HepG2 (cell line): ENCODE results near the gene DYTN. TPM values are rescaled to one million over a fixed set of nuclear protein-coding genes. Genes with fewer than 3 reads are reported as not detected.

ENCODE experiments used
- ATAC-seq: fragments of 200-7000 bp; cut with Tn5 transposase; 3 replicates; pipeline ENCODE4 v1.9.1; 2020; ENCODE audit warnings: mild to moderate bottlenecking, moderate library complexity
- BruUV-seq: library from RNA; stranded (reverse); fragments of 400-500 nt; replicated peaks from 2 replicates; lab custom pipeline; 2021; lab: Mats Ljungman, UMichigan
- CTCF ChIA-PET: fragments of 300-600 bp; formaldehyde crosslinking; extraction: SDS; loops from one replicate; lab custom pipeline; 2021; ENCODE audit warnings: low total read pairs, inconsistent platforms, low intra/inter-chr PET ratio; lab: Yijun Ruan, JAX
- POLR2A ChIA-PET: fragments of 350-600 bp; sonication (Branson Sonifier 250); formaldehyde crosslinking; loops from one replicate; lab custom pipeline; 2020; ENCODE audit warnings: antibody characterized with exemption, inconsistent platforms; lab: Yijun Ruan, JAX
- DNase-seq: peaks from one replicate; pipeline ENCODE4 v3.0.0-alpha.2; 2015; ENCODE audit warnings: low spot score
- FAIRE-seq: peaks from 3 replicates; lab custom pipeline; 2011; peaks lifted over from hg19 to GRCh38; lab: Jason Lieb, UNC
- H2AFZ ChIP-seq: one replicate; pipeline ENCODE4 v1.6.1; 2011; ENCODE audit warnings: low read length, inconsistent platforms
- H3K27ac ChIP-seq: fragments of 300-600 bp; 3 replicates; pipeline ENCODE4 v1.8.0; 2011; ENCODE audit warnings: mixed run types, mild to moderate bottlenecking, mixed read lengths, low read length, inconsistent platforms; ENCODE audit not compliant: insufficient read depth; ENCODE audit errors: extremely low read length
- H3K27me3 ChIP-seq, 2 experiments: fragments of 200-600 bp in 1 of 2; 2 replicates in 1 of 2; 3 replicates in 1 of 2; pipeline versions ENCODE4 v1.6.0 to v1.8.0; 2011; ENCODE audit warnings: low read length in 2 of 2, mild to moderate bottlenecking in 2 of 2, moderate library complexity in 2 of 2, inconsistent platforms in 1 of 2; ENCODE audit not compliant: insufficient read depth in 2 of 2, control insufficient read depth in 1 of 2
- H3K36me3 ChIP-seq, 2 experiments: fragments of 200-600 bp in 1 of 2; replicated peaks in 1 of 2; 2 replicates in 1 of 2; 3 replicates in 1 of 2; pipeline versions ENCODE4 v1.5.1 to v1.8.0; 2011; ENCODE audit warnings: low read length in 2 of 2, inconsistent platforms in 1 of 2; ENCODE audit not compliant: insufficient read depth in 2 of 2, control insufficient read depth in 1 of 2
- H3K4me1 ChIP-seq: 2 replicates; pipeline ENCODE4 v1.5.1; 2012; ENCODE audit warnings: low read length, inconsistent platforms; ENCODE audit not compliant: insufficient read depth
- H3K4me2 ChIP-seq: 2 replicates; pipeline ENCODE4 v1.6.0; 2011; ENCODE audit warnings: low read depth, low read length, inconsistent platforms
- H3K4me3 ChIP-seq, 3 experiments: fragments of 200-600 bp in 1 of 3; sonication (generic), shearing (Covaris generic) in 1 of 3; replicated peaks in 1 of 3; 2 replicates each; pipeline ENCODE4 v1.5.1; 2011 to 2016; ENCODE audit warnings: low read length in 3 of 3, inconsistent platforms in 2 of 3, low read depth in 2 of 3, mild to moderate bottlenecking in 2 of 3, control low read depth in 1 of 3, mixed read lengths in 1 of 3; ENCODE audit not compliant: insufficient read depth in 1 of 3
- H3K79me2 ChIP-seq: one replicate; pipeline ENCODE4 v1.6.1; 2011; ENCODE audit warnings: low read length, inconsistent platforms; ENCODE audit not compliant: insufficient read depth
- H3K9ac ChIP-seq: 2 replicates; pipeline ENCODE4 v1.6.0; 2011; ENCODE audit warnings: mild to moderate bottlenecking, low read depth, low read length, inconsistent platforms; ENCODE audit not compliant: insufficient read depth
- H3K9me3 ChIP-seq: 2 replicates; pipeline ENCODE4 v1.5.1; 2012; ENCODE audit warnings: mild to moderate bottlenecking, low read length
- H4K20me1 ChIP-seq: 2 replicates; pipeline ENCODE4 v1.6.0; 2011; ENCODE audit warnings: inconsistent platforms, mild to moderate bottlenecking, low read length, moderate library complexity; ENCODE audit not compliant: insufficient read depth
- BRCA1 ChIP-seq: sonication (generic); formaldehyde crosslinking; IDR thresholded peaks from 2 replicates; pipeline ENCODE4 v1.4.0; 2020; ENCODE audit warnings: missing genetic modification reagents
- GPBP1L1 ChIP-seq: sonication (generic); formaldehyde crosslinking; IDR thresholded peaks from 2 replicates; pipeline ENCODE4 v1.5.0; 2020; ENCODE audit warnings: mild to moderate bottlenecking, missing genetic modification reagents
- GRHL1 ChIP-seq: sonication (generic); formaldehyde crosslinking; conservative IDR thresholded peaks from 2 replicates; pipeline ENCODE4 v1.8.0; 2022; ENCODE audit warnings: missing genetic modification reagents
- JUND ChIP-seq: sonication (generic); formaldehyde crosslinking; IDR thresholded peaks from 2 replicates; pipeline ENCODE4 v1.8.0; 2022; ENCODE audit warnings: mild to moderate bottlenecking, missing genetic modification reagents
- LCORL ChIP-seq, 2 experiments: fragments of 450-650 bp in 1 of 2; sonication (generic) in 1 of 2; formaldehyde crosslinking in 1 of 2; IDR thresholded peaks; 2 replicates each; pipeline versions ENCODE4 v1.5.0 to v1.6.1; 2017 to 2020; ENCODE audit warnings: antibody characterized with exemption in 1 of 2, missing genetic modification reagents in 1 of 2
- NFE2 ChIP-seq: sonication (generic); formaldehyde crosslinking; IDR thresholded peaks from 2 replicates; pipeline ENCODE4 v1.4.0; 2020; ENCODE audit warnings: missing genetic modification reagents
- NFYB ChIP-seq: sonication (generic); formaldehyde crosslinking; IDR thresholded peaks from 2 replicates; pipeline ENCODE4 v1.4.0; 2020; ENCODE audit warnings: missing genetic modification reagents
- PAWR ChIP-seq: sonication (generic); formaldehyde crosslinking; IDR thresholded peaks from 2 replicates; pipeline ENCODE4 v1.4.0; 2020; ENCODE audit warnings: missing genetic modification reagents, mild to moderate bottlenecking, borderline replicate concordance
- RFX3 ChIP-seq: IDR thresholded peaks from 2 replicates; pipeline ENCODE4 v1.6.1; 2016; ENCODE audit warnings: missing biosample characterization, missing genetic modification reagents
- SMAD1 ChIP-seq: sonication (generic); formaldehyde crosslinking; IDR thresholded peaks from 2 replicates; pipeline ENCODE4 v1.4.0; 2020; ENCODE audit warnings: missing genetic modification reagents, low read depth, mild to moderate bottlenecking, borderline replicate concordance
- TBL1XR1 ChIP-seq: fragments of 150-350 bp; IDR thresholded peaks from 2 replicates; pipeline ENCODE4 v1.6.1; 2014; ENCODE audit warnings: borderline replicate concordance, low read length; ENCODE audit not compliant: partially characterized antibody
- TMF1 ChIP-seq: sonication (generic); formaldehyde crosslinking; IDR thresholded peaks from 2 replicates; pipeline ENCODE4 v1.8.1; 2022; ENCODE audit warnings: low read depth, missing genetic modification reagents
- ZBTB20 ChIP-seq: sonication (generic); formaldehyde crosslinking; IDR thresholded peaks from 2 replicates; pipeline ENCODE4 v1.8.1; 2023; ENCODE audit warnings: missing genetic modification reagents, low read depth, mild to moderate bottlenecking, borderline replicate concordance
- ZNF496 ChIP-seq: sonication (generic); formaldehyde crosslinking; IDR thresholded peaks from 2 replicates; pipeline ENCODE4 v1.8.1; 2023; ENCODE audit warnings: mild to moderate bottlenecking, moderate library complexity, missing genetic modification reagents; ENCODE audit not compliant: insufficient replicate concordance
- WGBS: methylation state at CpG from one replicate; pipeline ENCODE4 v1.1.6; 2017; ENCODE audit warnings: low lambda C conversion rate; 5-methylcytosine and 5-hydroxymethylcytosine counted together
- in situ Hi-C: cut with HindIII; loops from 2 replicates; pipeline ENCODE4 v1.10.0; 2017; ENCODE audit warnings: low pct_unique_long_range_greater_than_20kb; ENCODE audit not compliant: extremely low pct_ligation_motif_present
- intact Hi-C: fragments of 100-400 bp; cut with micrococcal nuclease; formaldehyde crosslinking; loops from one replicate; pipeline ENCODE4 v1.10.0; 2022; ENCODE audit not compliant: unreplicated experiment
- polyA plus RNA-seq, 8 experiments: library from polyadenylated mRNA; depleted of rRNA in 3 of 8; stranded (reverse) in 7 of 8; unstranded in 1 of 8; fragments of >200 nt; fragmentation: Illumina TruSeq in 4 of 8; extraction: Trizol in 4 of 8; gene quantifications; 2 replicates each; pipeline versions ENCODE4 v1.2.1 to v1.2.3, GENCODE V29; 2011 to 2016; ENCODE audit warnings: low read depth in 4 of 8, missing spikeins in 1 of 8, mixed read lengths in 1 of 8; ENCODE audit not compliant: insufficient read depth in 1 of 8
- total RNA-seq, 5 experiments: library from RNA; depleted of rRNA; stranded (reverse); fragments of >200 nt; fragmentation: Illumina TruSeq; extraction: Trizol; gene quantifications; 2 replicates each; pipeline ENCODE4 v1.2.3, GENCODE V29; 2016; ENCODE audit warnings: low read depth in 1 of 5

The DYTN gene
- total and polyA plus RNA-seq, 2 of the 13 experiments (the other 11 are each of a cell fraction or from before 2014, with no cell fraction given) = not detected

- Histone ChIP-seq H3K4me3 (no peak overlapping the region), H4K20me1 (no peaks in the 10 kb centered on the region), H3K27me3 (peaks cover 0 to 10% of the 10 kb centered on the region in 2 experiments; a peak in 1 of 5 replicates), H3K36me3 (no peaks in the 10 kb centered on the region), H3K4me2 (no peak overlapping the region), H3K9me3 (no peaks in the 10 kb centered on the region), H3K79me2 (no peaks in the 10 kb centered on the region), H2AFZ (no peak overlapping the region), H3K27ac (no peak overlapping the region), H3K4me1 (no peaks in the 10 kb centered on the region), H3K9ac (no peak overlapping the region)
- in situ Hi-C loops = no loop called here
- ATAC-seq (no peak), FAIRE-seq (no peak), DNase-seq (no peak)
- TF ChIP-seq LCORL (IDR thresholded peaks at IDR 0.05) = no peak
- TF ChIP-seq LCORL (CRISPR knock-in tag; IDR thresholded peaks at IDR 0.05) = no peak
- TF ChIP-seq TBL1XR1 = no peak
- TF ChIP-seq TMF1 = no peak
- no peak for TF ChIP-seq ZNF496 (CRISPR knock-in tag)
- TF ChIP-seq SMAD1 (CRISPR knock-in tag) = no peak
- no peak for TF ChIP-seq ZBTB20 (CRISPR knock-in tag)
- no peak for TF ChIP-seq NFYB
- no peak for TF ChIP-seq GRHL1 (CRISPR knock-in tag)
- TF ChIP-seq GPBP1L1 (CRISPR knock-in tag) = no peak
- TF ChIP-seq JUND = no peak
- no peak for TF ChIP-seq BRCA1 (CRISPR knock-in tag)
- no peak for TF ChIP-seq RFX3 (CRISPR knock-in tag)
- no peak for TF ChIP-seq NFE2
- no peak for TF ChIP-seq PAWR (CRISPR knock-in tag)
- intact Hi-C loops = no loop called here
- CTCF ChIA-PET = no interaction called here
- 23% methylated on average over 5 of the region's 5 CpGs for WGBS
- POLR2A ChIA-PET = no interaction called here
- BruUV-seq = no TSS peak
Observed at GRCh38 chr2:206708286-206708685, 9.9 kb downstream of the DYTN start.
